Measurements from ENCODE around the gene CNNM1. TPM values are rescaled to one million over a fixed set of nuclear protein-coding genes. Genes with fewer than 3 reads are reported as not detected.

Gene CNNM1
- total RNA-seq, 1 donor from 2014 or later, result 2.0 TPM

GRCh38 chr10:99422529-99423096, 93.5 kb downstream of the CNNM1 start:
- Mint-ChIP-seq H3K9me3 (no peaks in the 10 kb centered on the region), H3K4me1 (ENCODE audit: unreplicated experiment) (no peaks in the 10 kb centered on the region), H3K4me3 (no peak overlapping the region), H3K36me3 (peaks cover 39% of the 10 kb centered on the region), H3K27ac (no peak overlapping the region), H3K27me3 (no peaks in the 10 kb centered on the region)
- no peak for TF ChIP-seq CTCF (conservative IDR thresholded peaks at IDR 0.05)
- no peak for DNase-seq (ENCODE audit: extremely low spot score, unreplicated experiment)

- no peaks in the 10 kb centered on the region for H3K9me3 Mint-ChIP-seq
- H3K36me3 Mint-ChIP-seq, result peaks cover 22% of the 10 kb centered on the region
- no peak overlapping the region for H3K27ac Mint-ChIP-seq
- H3K4me1 Mint-ChIP-seq (ENCODE audit: unreplicated experiment), result peaks cover 5% of the 10 kb centered on the region
- no peak for DNase-seq (ENCODE audit: extremely low spot score, unreplicated experiment)
- TF ChIP-seq CTCF (conservative IDR thresholded peaks at IDR 0.05), result no peak
- H3K27me3 Mint-ChIP-seq, result no peaks in the 10 kb centered on the region
- no peak overlapping the region for H3K4me3 Mint-ChIP-seq
These were observed 95.5 kb downstream of the CNNM1 start for GRCh38 chr10:99424656-99425055.

GRCh38 chr10:99425204-99425603, 96.0 kb downstream of the CNNM1 start:
- TF ChIP-seq CTCF (conservative IDR thresholded peaks at IDR 0.05), result no peak
- Mint-ChIP-seq H3K9me3 (no peaks in the 10 kb centered on the region), H3K4me3 (no peak overlapping the region), H3K4me1 (ENCODE audit: unreplicated experiment) (peaks cover 8% of the 10 kb centered on the region), H3K27ac (no peak overlapping the region), H3K27me3 (no peaks in the 10 kb centered on the region), H3K36me3 (peaks cover 20% of the 10 kb centered on the region)
- no peak for DNase-seq (ENCODE audit: extremely low spot score, unreplicated experiment)

- DNase-seq (ENCODE audit: extremely low spot score, unreplicated experiment), result no peak
- no peak for TF ChIP-seq CTCF (conservative IDR thresholded peaks at IDR 0.05)
- H3K9me3 Mint-ChIP-seq, result no peaks in the 10 kb centered on the region
- H3K27ac Mint-ChIP-seq, result no peak overlapping the region
- H3K4me3 Mint-ChIP-seq, result peak overlapping the region; percentile 23
- H3K36me3 Mint-ChIP-seq, result peaks cover 23% of the 10 kb centered on the region
- peaks cover 11% of the 10 kb centered on the region for H3K4me1 Mint-ChIP-seq (ENCODE audit: unreplicated experiment)
- no peaks in the 10 kb centered on the region for H3K27me3 Mint-ChIP-seq
These were observed 97.5 kb downstream of the CNNM1 start for GRCh38 chr10:99426689-99427088.

- Mint-ChIP-seq H3K36me3 (peaks cover 15% of the 10 kb centered on the region), H3K9me3 (no peaks in the 10 kb centered on the region), H3K4me1 (ENCODE audit: unreplicated experiment) (peaks cover 15% of the 10 kb centered on the region), H3K27ac (no peak overlapping the region), H3K4me3 (no peak overlapping the region), H3K27me3 (no peaks in the 10 kb centered on the region)
- no peak for DNase-seq (ENCODE audit: extremely low spot score, unreplicated experiment)
- TF ChIP-seq CTCF (conservative IDR thresholded peaks at IDR 0.05), result no peak
These were observed 98.5 kb downstream of the CNNM1 start for GRCh38 chr10:99427566-99428190.

Measured in type B pancreatic cell (in vitro differentiated cells).